Measurements from ENCODE around the gene NDUFS6.

Gene NDUFS6

DNA sequence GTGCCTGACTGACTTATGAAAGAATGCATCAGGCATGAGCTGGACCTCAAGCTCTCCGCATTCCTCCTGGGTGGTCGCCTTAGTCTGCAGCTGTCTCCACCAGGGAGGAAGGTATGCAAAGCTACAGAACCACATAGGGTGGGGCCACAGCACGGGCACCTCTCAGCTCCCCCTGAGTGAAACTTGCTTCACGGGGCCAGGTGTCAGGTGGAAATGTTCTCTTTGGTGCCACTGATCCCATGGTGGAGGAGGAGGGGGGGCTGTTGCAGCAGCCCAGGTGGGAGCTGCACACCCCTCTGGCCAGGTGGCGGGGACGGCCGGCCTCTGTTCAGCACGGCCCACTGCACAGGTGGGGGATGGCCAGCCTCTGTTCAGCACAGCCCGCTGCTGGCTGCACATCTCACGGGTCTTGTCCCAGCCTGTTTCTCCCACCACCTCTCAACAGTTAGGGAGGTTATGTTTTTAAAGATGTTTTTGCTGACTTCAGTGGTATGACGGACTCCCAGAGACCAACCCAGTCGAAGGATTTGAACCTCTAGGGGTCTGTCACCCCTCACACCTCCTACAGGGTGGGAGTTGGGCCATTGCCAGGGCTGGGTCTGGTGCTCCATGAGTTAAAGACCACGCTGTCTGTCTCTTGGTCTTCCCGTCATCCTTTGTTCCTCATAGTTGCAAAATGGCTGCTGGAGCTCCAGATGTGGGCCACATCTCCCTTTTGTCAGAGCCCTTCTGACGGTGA, 35.9 kb upstream of the NDUFS6 start:
- FAIRE-seq (peak; percentile 42), DNase-seq (ENCODE audit: insufficient read length, low spot score) (no peak)

DNA sequence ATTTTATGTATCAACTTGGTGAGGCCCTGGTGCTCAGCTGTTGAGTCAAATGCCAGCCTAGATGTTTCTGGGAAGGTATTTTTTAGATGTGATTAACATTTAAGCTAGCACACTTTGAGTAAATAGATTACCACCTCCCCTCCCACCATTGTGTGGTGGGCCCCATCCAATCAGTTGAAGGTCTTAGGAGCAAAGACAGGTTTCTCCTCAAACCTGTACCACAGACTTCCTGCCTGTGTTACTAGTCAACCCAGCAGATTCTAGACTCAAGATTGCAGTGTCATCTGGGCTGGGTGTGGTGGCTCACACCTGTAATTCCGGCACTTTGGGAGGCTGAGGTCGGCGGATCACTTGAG, 35.3 kb upstream of the NDUFS6 start:
- no peak for DNase-seq (ENCODE audit: insufficient read length, low spot score)
- FAIRE-seq: peak; percentile 74

DNA sequence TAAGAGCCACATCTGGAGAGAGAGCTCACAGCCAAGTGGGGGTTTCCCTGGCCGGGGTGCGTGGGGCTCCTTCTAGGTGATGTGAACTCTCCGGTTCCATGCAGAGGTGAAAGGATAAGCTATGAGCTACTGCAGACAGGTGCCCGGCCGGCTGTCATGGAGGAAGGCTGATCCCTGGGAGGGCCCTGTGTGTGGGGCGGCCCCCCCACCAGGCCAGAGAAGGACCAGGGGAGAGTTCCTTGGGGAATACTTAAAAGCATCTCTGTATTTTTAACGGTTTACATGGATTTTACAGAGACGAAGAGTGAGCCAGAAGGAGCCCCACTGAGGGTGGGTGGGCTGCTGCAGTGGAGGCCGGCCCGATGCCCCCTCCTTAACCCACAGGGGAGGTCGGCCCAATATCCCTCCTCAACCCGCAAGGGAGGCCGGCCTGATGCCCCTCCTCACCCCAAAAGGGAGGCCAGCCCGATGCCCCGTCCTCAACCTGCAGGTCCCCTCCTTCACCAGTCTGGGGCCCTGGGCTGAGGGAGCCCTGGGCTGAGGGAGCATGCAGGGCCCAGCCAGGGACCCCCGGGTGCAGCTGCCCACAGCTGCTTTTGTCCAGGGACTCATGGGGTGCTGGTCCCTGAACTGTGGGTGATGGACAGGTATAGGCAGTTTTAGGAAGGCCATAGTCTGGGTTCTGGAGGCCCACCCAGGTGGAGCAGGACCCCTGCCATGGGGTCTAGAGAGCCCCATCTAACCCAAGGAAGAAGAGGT, 33.5 kb upstream of the NDUFS6 start:
- no peak for FAIRE-seq
- DNase-seq (ENCODE audit: insufficient read length, low spot score): no peak

DNA sequence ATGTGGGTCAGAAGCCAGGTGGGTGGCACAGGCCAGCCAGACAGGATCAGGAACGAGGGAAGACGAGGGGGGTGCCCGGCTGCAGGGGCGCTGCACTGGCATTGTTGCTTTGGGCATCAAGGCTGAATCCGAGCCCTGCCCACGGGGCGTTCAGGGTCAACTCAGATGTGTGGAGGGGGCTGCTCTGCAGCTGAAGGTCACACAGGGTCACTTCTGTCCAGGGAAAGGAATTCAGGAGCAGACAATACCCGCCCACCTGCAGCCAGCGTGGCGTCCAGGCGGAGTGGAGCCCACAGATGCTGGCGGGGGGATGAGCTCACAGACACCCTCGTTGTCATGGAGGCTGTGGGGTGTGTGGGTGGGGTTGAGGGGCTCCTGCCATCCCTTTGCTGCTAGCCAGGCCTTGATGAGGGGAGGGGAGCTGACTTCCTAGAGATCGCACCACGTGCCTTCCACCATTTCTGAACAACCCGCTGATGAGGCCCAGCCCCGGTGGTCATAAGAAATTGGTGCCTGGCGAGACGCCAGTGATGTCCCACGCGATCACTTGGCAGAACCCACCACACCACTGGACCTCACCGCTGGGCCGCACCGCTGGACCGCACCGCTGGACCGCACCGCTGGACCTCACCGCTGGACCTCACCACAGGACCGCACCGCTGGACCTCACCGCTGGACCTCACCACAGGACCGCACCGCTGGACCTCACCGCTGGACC, 32.8 kb upstream of the NDUFS6 start:
- DNase-seq (ENCODE audit: insufficient read length, low spot score) (no peak), FAIRE-seq (no peak)

DNA sequence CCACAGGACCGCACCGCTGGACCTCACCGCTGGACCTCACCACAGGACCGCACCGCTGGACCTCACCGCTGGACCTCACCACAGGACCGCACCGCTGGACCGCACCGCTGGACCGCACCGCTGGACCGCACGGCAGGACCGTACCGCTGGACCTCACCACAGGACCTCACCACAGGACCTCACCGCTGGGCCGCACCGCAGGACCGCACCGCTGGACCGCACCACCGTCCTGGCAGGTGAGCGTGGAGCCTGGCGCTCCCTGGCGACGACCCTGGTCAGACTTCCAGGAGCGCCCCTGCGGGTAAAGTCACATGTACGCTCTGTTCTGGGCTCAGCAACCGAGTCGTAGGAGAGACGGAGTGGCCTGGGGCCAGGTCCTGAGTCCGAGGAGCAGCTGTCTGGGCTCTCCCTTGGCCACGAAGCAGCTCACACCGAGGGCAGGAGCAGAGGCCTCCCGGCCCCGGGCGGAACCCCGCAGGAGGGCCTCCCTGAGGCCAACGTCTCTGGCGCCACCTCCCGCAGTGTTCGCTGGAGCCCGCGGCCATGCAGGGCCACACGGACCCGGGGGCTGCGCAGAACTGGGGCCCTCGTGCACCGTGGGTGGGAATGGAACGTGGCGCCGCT, 32.1 kb upstream of the NDUFS6 start:
- no peak for DNase-seq (ENCODE audit: insufficient read length, low spot score)
- FAIRE-seq: no peak

DNA sequence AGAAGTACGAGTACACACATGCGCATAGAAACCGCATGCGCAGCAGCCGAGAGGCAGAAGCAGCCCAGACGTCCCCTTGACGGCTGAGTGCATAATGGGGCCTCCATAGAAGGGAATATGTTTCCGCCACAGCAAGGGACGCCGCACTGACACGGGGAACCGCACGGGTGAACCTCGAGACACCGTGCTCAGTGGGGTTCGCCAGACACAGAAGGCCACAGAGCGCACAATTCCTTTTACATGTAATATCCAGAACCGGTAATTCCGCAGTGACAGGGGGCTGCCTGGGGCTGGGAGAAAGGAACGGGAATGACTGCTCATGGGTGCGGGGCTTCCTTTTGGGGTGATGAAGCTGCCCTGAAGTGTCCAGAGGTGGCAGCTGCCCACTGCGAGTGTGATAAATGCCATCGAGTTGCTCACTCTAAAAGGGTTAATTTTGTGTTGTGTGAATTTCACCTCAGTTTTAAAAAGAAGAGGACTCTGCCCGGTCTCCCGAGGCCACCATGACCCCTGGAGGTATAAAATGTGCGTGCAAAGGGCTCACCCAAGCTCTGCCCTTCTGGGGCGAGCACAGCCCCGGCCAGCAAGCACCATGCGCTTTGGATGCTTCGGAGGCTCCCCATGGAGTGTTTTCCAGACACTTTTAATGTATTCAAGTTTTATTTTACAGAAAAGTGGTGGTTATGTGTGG, 31.3 kb upstream of the NDUFS6 start:
- no peak for FAIRE-seq
- DNase-seq (ENCODE audit: insufficient read length, low spot score): no peak

DNA sequence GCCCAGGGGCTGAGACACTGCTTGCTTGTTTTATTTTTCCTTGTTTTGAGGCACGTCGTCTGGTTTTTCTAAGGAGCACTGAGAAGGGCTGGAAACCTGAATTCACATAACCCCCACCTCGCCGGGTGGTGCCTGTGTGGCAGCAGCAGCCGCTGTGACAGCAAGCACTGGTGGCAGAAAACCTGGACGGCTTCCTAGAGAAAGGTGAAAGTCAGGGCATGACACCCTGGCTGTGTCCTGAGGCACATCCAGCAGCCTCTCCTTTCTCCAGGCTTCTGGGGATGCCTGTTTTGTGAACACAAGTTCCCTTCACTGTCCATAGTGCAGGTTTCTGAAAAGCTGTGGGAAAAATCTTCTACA, 30.8 kb upstream of the NDUFS6 start:
- DNase-seq (ENCODE audit: insufficient read length, low spot score) (no peak), FAIRE-seq (no peak)

DNA sequence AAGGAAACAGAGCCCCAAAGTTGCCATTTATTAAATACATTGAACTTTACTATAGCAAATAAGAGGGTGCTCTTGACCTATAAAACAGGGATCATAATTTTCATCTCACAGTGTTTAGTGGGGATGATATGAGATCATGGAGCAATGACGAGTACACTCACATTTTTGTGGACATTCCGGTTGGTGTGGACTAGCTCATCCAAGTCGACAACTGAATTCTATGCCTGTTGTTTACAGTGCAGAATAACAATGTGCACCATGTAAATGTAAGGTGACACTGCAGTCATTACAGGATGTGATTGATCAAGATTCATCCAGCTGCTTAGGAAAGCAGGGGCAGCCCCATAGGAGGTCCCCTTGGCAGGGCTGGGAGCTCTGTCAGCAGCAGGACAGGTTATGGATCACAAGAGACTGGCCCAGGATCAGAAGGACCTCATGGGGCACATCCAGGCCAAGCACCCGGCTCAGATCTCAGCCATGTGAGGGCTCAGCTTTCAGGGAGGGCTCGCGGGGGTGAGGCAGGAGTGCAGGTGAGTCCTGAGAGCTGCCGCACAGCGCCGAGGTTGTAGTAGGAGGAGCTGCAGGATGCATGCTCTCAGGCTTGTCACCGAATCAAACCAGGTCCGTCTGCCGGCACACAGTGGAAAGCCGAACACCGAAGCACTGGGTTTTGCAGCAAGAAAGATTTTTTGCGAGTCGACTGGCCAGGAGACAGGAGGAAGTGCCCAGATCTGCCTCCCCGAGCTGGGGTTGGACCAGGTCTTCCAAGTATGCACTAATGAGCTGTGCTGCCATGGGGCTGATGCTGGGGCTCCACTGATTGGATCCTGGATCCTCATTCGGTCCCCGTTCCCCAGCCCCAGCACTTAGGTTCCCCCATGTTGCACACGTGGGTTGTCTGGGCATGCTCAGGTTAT, 29.8 kb upstream of the NDUFS6 start:
- no peak for FAIRE-seq
- DNase-seq (ENCODE audit: insufficient read length, low spot score): no peak

DNA sequence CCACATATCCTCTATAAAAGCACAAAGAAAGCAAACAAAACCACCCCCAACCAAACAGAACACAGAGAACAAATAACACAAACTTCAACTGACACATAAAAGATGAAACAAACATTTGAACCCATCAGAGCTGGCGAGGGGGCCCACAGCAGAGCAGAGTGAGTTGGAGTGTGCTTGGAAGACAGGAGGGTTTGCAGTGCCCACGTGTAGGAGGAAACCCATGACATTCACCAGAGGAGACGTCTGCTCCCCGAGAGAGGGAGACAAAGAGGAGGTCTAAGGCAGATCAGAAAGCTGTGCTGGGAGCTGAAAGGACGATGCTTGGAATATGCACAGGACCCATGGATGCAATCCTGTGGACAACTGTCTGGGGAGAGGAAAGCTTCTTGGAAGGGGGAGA, 28.6 kb upstream of the NDUFS6 start:
- peak; percentile 77 for DNase-seq (ENCODE audit: insufficient read length, low spot score)
- FAIRE-seq: peak; percentile 44

DNA sequence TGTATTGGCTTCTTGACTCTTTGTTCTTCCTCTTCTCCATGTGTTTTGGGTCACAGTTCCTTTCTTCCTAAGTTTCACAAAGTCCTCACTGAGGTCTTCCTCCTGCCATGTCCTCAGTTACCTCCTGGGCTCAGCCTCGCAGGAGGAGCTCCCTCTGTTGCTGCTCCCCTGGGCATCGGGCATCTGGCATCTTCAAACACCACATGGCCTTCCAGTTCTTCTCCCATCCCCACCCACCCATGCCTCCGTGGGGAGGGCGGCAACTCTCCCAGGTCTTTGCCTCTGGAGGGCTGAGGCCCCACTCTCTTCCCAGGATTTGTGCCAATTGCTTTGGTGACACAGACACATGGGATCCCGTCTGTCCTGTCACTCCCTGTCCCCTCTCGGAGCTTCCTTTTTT, 24.4 kb upstream of the NDUFS6 start:
- FAIRE-seq: no peak
- DNase-seq (ENCODE audit: insufficient read length, low spot score): no peak

DNA sequence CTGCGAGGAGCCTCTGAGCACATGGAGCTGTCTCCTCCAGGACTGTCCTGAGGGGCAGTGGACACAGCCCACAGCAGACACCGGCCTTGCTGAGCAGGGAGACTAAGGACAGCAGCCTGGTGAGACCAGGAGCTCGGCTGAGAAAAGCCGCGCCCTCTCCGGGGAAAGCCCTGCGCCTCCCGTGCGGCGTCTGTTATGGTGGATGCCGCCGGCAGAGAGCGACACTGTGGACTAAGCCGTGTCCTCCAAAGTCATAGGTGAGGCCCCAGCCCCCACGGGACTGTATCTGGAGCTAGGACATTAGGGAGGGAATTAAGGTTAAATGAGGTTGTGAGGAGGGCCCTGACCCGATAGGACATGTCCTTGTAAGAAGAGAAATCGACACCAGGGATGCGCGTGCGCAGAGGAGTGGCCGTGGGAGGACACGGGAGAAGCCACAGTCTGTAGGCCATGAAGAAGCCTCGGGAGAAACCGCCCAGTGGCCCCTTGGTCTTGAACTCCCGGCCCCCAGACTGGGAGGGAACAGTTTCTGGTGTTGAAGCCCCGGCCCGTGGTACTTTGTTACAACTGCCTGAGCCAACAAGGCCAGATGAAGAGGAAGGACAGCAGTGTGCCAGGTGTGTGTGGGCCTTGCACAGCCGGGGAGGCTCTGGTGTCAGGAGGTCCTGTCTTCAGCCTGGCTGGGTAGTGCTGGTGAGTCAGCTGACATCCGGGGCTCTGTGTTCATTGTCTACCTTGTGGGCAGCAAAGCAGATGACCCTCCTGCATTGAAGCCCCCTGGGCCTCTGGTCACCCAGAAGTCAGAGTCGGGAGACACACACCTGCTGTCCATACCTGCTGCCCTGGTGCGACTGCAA, 23.7 kb upstream of the NDUFS6 start:
- DNase-seq (ENCODE audit: insufficient read length, low spot score): no peak
- FAIRE-seq: no peak

DNA sequence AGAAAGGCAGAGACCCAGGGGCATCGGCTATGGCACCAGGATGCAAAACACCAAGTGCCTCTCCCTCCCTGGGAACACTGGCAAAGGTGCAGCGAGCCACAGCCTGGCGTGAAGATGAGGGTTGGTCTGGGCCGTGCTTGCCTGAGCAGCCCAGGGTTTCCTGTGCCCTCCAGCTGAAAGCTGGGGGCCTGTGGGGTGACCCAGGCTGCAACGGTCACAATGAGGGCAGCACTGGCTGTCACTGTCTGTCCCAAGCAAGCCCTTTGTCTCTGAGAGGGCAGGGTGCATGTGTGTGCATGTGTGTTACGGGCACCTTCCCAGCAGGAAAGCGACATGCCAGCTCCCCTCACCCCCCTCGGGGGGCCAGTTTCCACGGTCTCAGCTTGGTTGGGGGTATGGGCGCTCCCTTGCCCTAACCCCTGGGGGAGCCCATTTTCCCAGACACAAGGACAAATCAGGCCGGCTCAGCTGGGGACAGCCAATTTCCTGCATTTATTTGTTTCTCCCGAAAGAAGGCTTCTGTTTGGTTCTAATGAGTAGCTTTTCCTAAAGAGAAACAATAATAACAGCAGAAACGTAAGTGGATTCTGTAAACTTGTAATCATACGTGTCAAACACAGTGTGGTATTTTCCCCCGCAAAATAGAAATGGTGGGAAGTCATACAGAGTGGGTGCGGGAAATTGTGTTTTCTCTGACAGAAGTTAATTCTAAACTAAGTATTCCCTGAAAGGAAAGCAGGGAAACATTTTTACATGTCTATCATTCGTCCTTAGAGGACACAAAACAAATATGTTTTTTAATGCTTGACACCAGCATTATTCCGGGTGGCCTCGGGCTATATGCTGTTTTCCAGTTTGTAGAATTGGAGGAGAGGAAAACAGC, 22.8 kb upstream of the NDUFS6 start:
- FAIRE-seq: no peak
- no peak for DNase-seq (ENCODE audit: insufficient read length, low spot score)

DNA sequence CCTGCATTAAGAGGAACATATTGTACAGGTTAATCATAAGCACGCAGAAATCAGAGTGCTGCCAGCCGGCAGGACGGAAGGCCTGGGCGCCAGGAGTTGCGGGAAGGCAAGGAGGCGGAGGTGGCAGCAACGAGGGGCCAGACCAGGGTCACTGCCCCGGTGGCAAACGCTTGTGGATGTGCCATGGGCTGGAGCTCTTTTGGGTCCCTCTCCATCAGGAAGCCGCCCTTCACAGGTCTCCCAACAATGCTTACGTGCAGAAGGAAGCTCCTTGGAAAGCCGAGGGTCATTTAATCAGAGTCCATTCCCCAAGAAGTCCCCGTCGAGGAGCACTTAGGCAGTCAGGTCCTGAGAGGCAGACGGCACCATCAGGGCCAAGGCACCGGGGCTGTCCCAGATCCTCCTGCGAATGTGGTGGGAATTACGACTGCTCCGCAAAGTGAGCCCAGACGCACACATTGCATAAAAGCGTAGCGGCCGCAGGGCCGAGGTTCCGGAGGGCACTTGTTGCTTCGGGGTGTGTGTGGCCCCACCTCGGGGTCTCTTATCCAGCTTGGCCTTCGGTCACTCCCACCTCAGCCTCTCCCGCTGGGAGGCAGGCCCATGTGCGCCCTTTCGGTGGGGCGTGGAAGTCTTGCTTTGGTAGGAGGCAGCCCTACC, 22.1 kb upstream of the NDUFS6 start:
- DNase-seq (ENCODE audit: insufficient read length, low spot score): no peak
- no peak for FAIRE-seq

DNA sequence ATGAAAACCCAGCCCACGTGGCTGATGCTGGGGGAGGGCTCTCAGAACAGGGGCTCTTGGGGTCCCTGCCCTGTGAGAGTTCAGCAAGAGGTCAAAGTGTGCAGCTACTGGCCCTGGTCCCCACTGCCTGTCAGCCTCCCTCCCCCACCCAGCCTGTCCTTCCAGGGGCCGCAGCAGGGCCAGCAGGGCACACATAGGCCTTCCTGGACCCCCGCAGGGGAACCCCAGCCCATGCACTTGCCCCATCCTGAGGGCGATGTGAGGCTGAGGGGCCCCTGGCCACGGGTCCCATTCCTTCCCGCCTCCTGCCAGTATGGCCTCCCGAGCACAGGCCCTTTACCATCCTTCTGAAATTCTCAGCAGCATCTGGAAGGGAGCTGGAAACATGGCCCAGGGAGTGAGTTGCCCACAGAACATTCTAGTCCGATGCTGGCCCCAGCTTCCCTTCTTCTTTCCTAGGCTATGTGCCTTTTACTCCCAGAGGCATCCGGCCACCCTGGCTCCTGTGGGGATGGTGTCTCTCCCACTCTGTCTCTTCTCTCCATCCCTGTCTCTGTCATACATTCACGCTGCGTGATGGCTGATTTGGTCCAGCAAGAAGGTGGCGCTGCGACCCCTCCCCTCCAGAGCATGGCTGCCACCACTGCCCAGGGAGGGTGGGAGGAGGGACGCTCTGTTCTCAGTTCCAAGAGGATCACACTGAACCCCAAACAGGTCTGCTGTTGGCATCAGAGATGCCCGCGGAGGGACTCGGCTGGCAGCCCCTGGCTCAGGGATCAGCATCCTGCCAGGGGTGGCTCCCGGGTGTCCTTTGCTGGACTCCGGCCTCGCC, 21.2 kb upstream of the NDUFS6 start:
- FAIRE-seq: no peak

DNA sequence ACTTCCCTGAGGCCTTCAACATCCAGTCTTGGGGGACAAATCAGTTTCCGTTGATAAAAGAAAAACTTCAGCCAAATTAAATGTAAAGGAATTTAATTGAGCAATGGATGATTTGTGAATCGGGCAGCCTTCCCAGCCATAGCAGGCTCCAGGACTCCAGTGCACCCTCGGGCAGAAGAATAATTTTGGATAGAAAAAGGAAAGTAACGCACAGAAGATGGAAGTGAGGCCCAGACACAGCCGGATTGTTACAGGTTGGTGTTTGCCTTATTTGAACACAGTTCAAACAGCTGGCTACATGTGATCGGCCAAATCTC, 20.6 kb upstream of the NDUFS6 start:
- DNase-seq (ENCODE audit: insufficient read length, low spot score) (no peak), FAIRE-seq (no peak)

More for the DNA sequence above, 21.2 kb upstream of the NDUFS6 start:
- no peak for DNase-seq (ENCODE audit: insufficient read length, low spot score)

DNA sequence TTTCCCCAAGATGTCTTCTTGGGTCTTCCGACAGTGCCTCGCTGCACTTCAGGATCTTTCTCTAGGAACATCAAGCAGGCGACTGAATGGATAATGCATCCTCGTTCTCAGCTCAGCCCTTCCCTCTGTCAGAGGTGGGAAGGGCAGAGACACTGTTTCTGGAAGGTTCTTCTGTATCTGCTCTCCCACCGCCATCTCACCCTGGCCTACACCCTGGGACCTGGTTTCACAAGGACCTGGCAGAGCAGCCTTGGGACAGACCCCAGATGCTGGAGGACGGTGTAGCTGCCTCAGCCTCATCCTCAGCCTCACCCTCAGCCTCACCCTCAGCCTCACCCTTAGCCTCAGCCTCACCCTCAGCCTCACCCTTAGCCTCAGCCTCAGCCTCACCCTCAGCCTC, 20.1 kb upstream of the NDUFS6 start:
- FAIRE-seq (no peak), DNase-seq (ENCODE audit: insufficient read length, low spot score) (no peak)
